Skin of body (tissue), 2 donors: ENCODE data around the gene SRGAP2C. TPM values are rescaled to one million over a fixed set of nuclear protein-coding genes. Genes with fewer than 3 reads are reported as not detected.
"Not testable (repeated sequence)": the region's sequence is repeated elsewhere in the genome, so short reads cannot be mapped to it uniquely, and the experiment has no call there.

Source experiments
- DNase-seq: peaks from one replicate; lab custom pipeline; 2025; lab: John Stamatoyannopoulos, UW
- total RNA-seq: library from RNA; depleted of rRNA; stranded (reverse); fragments of >200 nt; gene quantifications from one replicate; pipeline ENCODE4 v1.2.3, GENCODE V29; 2014

The SRGAP2C gene
- total RNA-seq, 1 donor from 2014 or later, result 13.4 TPM

GRCh38 chr1:121278777-121279547, 94.2 kb downstream of the SRGAP2C start:
- DNase-seq, result not testable (repeated sequence)

GRCh38 chr1:121279548-121279898, 94.7 kb downstream of the SRGAP2C start:
- not testable (repeated sequence) for DNase-seq

- not testable (repeated sequence) for DNase-seq
Measured at GRCh38 chr1:121280699-121281317, 96.0 kb downstream of the SRGAP2C start.

GRCh38 chr1:121281480-121281879, 96.7 kb downstream of the SRGAP2C start:
- not testable (repeated sequence) for DNase-seq

GRCh38 chr1:121283587-121284180, 98.9 kb downstream of the SRGAP2C start:
- not testable (repeated sequence) for DNase-seq

- not testable (repeated sequence) for DNase-seq
Measured at GRCh38 chr1:121292590-121292989, 107.8 kb downstream of the SRGAP2C start.

- DNase-seq, result not testable (repeated sequence)
Measured at GRCh38 chr1:121293263-121294204, 108.8 kb downstream of the SRGAP2C start.

- DNase-seq, result not testable (repeated sequence)
Measured at GRCh38 chr1:121294205-121294570, 109.4 kb downstream of the SRGAP2C start.

- not testable (repeated sequence) for DNase-seq
Measured at GRCh38 chr1:121296563-121296962, 111.8 kb downstream of the SRGAP2C start.

- not testable (repeated sequence) for DNase-seq
Measured at GRCh38 chr1:121298529-121298928, 113.8 kb downstream of the SRGAP2C start.

GRCh38 chr1:121299514-121300149, 114.9 kb downstream of the SRGAP2C start:
- not testable (repeated sequence) for DNase-seq

GRCh38 chr1:121301876-121302275, 117.1 kb downstream of the SRGAP2C start:
- not testable (repeated sequence) for DNase-seq

- DNase-seq, result not testable (repeated sequence)
Measured at GRCh38 chr1:121307759-121308158, 123.0 kb downstream of the SRGAP2C start.

GRCh38 chr1:121315509-121315908, 130.7 kb downstream of the SRGAP2C start:
- not testable (repeated sequence) for DNase-seq

- not testable (repeated sequence) for DNase-seq
Measured at GRCh38 chr1:121316081-121316480, 131.3 kb downstream of the SRGAP2C start.

- DNase-seq, result not testable (repeated sequence)
Measured at GRCh38 chr1:121317491-121318468, 133.0 kb downstream of the SRGAP2C start.

GRCh38 chr1:121318687-121319086, 133.9 kb downstream of the SRGAP2C start:
- not testable (repeated sequence) for DNase-seq

- DNase-seq, result not testable (repeated sequence)
Measured at GRCh38 chr1:121321660-121322059, 136.9 kb downstream of the SRGAP2C start.

- DNase-seq, result not testable (repeated sequence)
Measured at GRCh38 chr1:121324726-121325125, 140.0 kb downstream of the SRGAP2C start.
